GM21381 (cell line): Measurements from ENCODE around the gene GP2.
"Not testable (repeated sequence)": the region's sequence is repeated elsewhere in the genome, so short reads cannot be mapped to it uniquely, and the experiment has no call there.

Source experiments
- ATAC-seq: cut with Tn5 transposase; IDR thresholded peaks from one replicate; pipeline ENCODE4 v1.9.1; 2021; ENCODE audit warnings: mild to moderate bottlenecking, moderate library complexity; ENCODE audit not compliant: unreplicated experiment

Gene GP2

GRCh38 chr16:20326321-20326720 lies 992 bp downstream of the GP2 start:
- ATAC-seq = no peak

- ATAC-seq = no peak
Observed at GRCh38 chr16:20325005-20325404, 2.3 kb downstream of the GP2 start.

GRCh38 chr16:20323591-20324117 lies 3.7 kb downstream of the GP2 start:
- ATAC-seq = no peak

- no peak for ATAC-seq
Observed at GRCh38 chr16:20322696-20323095, 4.6 kb downstream of the GP2 start.

GRCh38 chr16:20321671-20322070 lies 5.6 kb downstream of the GP2 start:
- ATAC-seq = no peak

- not testable (repeated sequence) for ATAC-seq
Observed at GRCh38 chr16:20321051-20321450, 6.3 kb downstream of the GP2 start.

- ATAC-seq = no peak
Observed at GRCh38 chr16:20320592-20320991, 6.7 kb downstream of the GP2 start.

GRCh38 chr16:20320178-20320577 lies 7.1 kb downstream of the GP2 start:
- ATAC-seq = no peak

- no peak for ATAC-seq
Observed at GRCh38 chr16:20319406-20319805, 7.9 kb downstream of the GP2 start.

- no peak for ATAC-seq
Observed at GRCh38 chr16:20318437-20318836, 8.9 kb downstream of the GP2 start.

GRCh38 chr16:20318006-20318405 lies 9.3 kb downstream of the GP2 start:
- ATAC-seq = no peak

GRCh38 chr16:20317117-20317516 lies 10.2 kb downstream of the GP2 start:
- no peak for ATAC-seq

- ATAC-seq = no peak
Observed at GRCh38 chr16:20316715-20317114, 10.6 kb downstream of the GP2 start.

- ATAC-seq = no peak
Observed at GRCh38 chr16:20315764-20316163, 11.5 kb downstream of the GP2 start.

GRCh38 chr16:20314575-20314974 lies 12.7 kb downstream of the GP2 start:
- no peak for ATAC-seq

GRCh38 chr16:20313741-20314140 lies 13.6 kb downstream of the GP2 start:
- no peak for ATAC-seq

GRCh38 chr16:20312536-20313095 lies 14.7 kb downstream of the GP2 start:
- not testable (repeated sequence) for ATAC-seq

GRCh38 chr16:20311548-20311947 lies 15.8 kb downstream of the GP2 start:
- no peak for ATAC-seq

- ATAC-seq = no peak
Observed at GRCh38 chr16:20310421-20311395, 16.6 kb downstream of the GP2 start.

GRCh38 chr16:20309786-20310185 lies 17.5 kb downstream of the GP2 start:
- ATAC-seq = no peak

- ATAC-seq = no peak
Observed at GRCh38 chr16:20308801-20309590, 18.3 kb downstream of the GP2 start.
